Right kidney (tissue), 9 donors: ENCODE measurements around the gene AKAP9.
"Not testable (repeated sequence)": the region's sequence is repeated elsewhere in the genome, so short reads cannot be mapped to it uniquely, and the experiment has no call there.

Experiments used
- DNase-seq: peaks from one replicate; pipeline ENCODE4 v3.0.0-alpha.2; 2016
- long read RNA-seq, 8 donors: transcript quantifications; one replicate each; lab custom pipeline, GENCODE V29; 2026

AKAP9 gene
- long read RNA-seq, donor 1, partial matches to known transcripts, result 0 of 2 reads
- long read RNA-seq, donor 1, other reads (novel, unspliced or antisense), result 0 of 2 reads
- long read RNA-seq, donor 2, partial matches to known transcripts, result 14 of 17 reads
- long read RNA-seq, donor 2, other reads (novel, unspliced or antisense), result 0 of 17 reads
- long read RNA-seq, donor 3, partial matches to known transcripts, result 15 of 19 reads
- long read RNA-seq, donor 3, other reads (novel, unspliced or antisense), result 0 of 19 reads
- long read RNA-seq, donor 4, partial matches to known transcripts, result 49 of 52 reads
- long read RNA-seq, donor 4, other reads (novel, unspliced or antisense), result 0 of 52 reads
- long read RNA-seq, donor 5, partial matches to known transcripts, result 40 of 59 reads
- long read RNA-seq, donor 5, other reads (novel, unspliced or antisense), result 15 of 59 reads
- long read RNA-seq, donor 6, partial matches to known transcripts, result 17 of 20 reads
- long read RNA-seq, donor 6, other reads (novel, unspliced or antisense), result 0 of 20 reads
- long read RNA-seq, donor 7, transcript AKAP9-205 (7 exons, 1,356 nt), result major isoform, 8 of 33 reads
- long read RNA-seq, donor 7, partial matches to known transcripts, result 23 of 33 reads
- long read RNA-seq, donor 7, other reads (novel, unspliced or antisense), result 0 of 33 reads
- long read RNA-seq, donor 8, partial matches to known transcripts, result 14 of 17 reads
- long read RNA-seq, donor 8, other reads (novel, unspliced or antisense), result 0 of 17 reads

DNA sequence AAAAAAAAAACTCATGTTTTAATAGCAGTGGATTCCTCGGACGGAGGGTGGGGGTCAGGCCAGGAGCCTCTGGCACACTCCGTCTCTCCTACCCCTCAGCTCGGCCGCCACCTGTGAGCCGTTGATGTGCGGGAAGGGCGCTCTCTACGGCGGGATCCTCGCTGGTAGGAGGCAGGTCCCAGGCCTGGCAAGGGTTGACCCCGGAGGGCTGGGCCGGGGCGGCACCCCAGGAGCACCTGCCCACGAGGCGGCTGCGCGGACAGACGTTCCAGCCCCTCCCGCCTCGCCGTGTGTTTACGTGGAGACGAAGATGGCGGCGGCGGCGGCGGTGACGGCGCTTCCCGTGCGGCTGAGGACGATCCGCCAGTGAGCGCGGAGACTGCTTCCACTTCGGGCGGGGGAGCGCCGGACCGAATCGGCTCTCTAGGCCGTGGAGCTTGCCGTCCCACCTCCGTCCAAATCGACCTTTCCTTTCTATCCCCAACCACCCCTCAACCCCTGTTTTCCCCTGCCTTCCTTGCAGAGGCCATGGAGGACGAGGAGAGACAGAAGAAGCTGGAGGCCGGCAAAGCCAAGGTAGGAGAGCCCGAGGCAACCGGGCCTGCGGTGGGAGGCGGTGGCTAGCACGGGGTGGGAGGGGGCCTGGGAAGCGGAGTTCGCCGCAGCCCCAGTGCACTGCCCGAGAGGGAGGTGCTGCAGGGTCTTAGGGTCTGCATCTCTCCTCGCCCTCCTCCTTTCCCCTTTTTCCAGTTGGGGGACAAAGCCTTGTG, at the start of gene AKAP9:
Gene AKAP9, plus strand, starts transcription at position 291 of the 770 bp plus-strand sequence. Its CDS starts 238 bp downstream, at position 529.
- DNase-seq, result peak; percentile 93

- DNase-seq, result no peak
Observed at GRCh38 chr7:91892099-91892705, 48.5 kb upstream of the AKAP9 start.

DNA sequence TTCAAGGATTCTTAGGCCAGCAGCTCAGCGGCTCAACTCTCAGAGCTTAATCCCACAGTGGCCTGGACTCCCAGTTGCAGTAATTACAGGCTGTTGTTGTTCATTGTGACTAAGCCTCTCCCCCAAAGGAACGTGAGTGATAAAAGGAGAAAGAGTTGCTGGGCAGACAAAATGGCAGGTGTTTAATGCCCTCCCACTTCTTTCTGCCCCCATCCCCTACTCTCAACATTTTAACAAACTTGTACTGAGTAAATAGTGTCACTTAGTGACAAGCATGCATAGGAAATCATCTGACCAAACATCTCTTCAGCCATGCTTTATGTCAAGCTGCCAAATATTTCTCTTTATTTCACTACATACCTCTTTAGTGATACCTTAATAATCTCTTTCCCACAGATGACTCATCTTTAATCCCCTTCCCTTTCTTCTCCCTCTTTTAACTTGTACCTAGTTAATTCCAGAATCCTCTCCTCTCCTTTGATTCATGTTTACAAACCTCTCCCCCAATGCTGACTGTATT, 47.8 kb upstream of the AKAP9 start:
- DNase-seq, result no peak

GRCh38 chr7:91893699-91894098, 47.0 kb upstream of the AKAP9 start:
- DNase-seq, result not testable (repeated sequence)

DNA sequence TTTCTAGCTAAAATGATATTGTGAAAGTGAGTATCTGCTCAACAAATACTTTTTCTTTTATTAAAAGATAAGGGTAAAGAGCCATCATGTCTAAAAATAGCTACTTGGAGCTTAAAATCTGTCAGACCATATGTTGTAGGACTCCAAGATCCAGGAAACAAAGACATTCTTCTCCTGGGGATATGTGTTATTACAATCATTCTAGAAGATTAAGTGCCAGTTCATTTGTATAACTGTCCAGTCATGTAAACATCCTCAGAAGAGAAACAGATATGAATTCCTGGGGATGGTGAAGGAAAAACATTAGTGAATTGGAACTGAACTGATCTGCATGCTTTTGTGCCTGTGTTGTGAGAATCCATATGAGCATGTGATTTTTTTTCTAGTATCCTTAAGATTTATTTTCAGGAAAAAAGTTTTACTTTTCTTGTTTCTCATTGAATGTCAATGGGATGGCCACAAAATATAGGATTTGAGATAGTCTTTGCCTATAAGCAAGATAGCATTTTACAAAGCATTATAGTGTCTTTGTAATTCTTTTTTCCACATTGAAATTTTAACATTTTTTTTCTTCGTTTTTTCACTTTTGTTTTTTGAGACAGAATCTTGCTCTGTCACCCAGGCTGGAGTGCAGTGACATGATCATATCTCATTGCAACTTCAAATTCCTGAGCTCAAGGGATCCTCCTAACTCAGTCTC, 45.7 kb upstream of the AKAP9 start:
- no peak for DNase-seq

GRCh38 chr7:91898240-91898992, 42.2 kb upstream of the AKAP9 start:
- no peak for DNase-seq

DNA sequence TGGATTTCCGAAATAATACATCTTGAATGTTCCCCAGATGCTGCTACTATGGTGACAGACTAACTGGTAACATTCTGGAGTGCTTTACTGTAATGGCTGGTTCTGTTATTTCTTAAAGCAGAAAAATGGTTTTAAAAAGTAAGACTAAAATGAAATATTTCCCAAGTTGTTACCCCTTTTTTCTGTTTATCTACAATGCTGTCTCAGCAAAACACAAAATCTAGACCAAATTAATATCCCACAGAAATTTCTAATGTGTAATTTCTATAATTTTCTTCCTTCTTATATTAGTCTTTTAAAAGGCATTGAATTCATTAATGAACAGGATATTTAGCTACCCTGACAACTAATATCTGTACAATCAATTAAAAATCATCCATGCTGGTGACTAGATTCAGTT, 41.1 kb upstream of the AKAP9 start:
- no peak for DNase-seq

DNA sequence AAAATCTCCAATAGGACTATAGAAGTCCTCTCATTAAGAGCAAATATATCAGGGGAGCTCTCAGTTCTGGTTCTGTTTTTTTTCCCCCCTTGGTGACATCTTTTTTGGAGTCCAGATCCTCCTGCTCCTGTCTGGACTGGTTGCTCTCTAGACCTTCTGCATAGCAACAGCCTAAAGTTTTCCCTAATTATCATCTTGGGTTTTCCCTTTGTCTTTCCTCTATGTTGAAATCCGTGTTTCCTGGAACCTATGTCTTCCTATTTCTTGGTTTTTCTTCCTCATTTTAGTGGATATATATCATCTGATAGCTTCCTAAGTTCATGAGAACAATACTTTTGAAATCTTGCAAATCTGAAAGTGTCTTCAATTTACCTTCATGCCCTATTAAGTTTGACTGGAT, 30.5 kb upstream of the AKAP9 start:
- DNase-seq, result no peak

- DNase-seq, result no peak
Observed at GRCh38 chr7:91911121-91911520, 29.5 kb upstream of the AKAP9 start.

DNA sequence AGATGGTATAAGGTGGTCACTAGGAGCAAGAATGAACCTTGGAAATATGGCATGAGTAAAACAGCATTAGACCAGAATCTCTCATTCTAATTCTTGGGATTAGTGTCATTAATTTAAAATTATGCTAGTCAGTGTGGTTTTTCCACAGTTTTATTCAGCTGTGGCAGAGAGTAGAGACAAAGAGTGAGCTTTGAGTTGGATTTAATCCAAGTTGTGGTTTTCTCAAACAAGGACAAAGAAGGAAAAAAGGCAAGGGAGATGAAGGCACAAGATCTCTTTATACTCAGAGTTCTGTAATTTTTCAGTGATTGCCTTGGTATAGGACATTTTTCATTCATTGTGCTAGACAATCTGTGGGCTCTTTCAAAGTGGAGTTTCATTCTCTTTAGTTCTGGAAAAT, 28.2 kb upstream of the AKAP9 start:
- DNase-seq, result no peak

DNA sequence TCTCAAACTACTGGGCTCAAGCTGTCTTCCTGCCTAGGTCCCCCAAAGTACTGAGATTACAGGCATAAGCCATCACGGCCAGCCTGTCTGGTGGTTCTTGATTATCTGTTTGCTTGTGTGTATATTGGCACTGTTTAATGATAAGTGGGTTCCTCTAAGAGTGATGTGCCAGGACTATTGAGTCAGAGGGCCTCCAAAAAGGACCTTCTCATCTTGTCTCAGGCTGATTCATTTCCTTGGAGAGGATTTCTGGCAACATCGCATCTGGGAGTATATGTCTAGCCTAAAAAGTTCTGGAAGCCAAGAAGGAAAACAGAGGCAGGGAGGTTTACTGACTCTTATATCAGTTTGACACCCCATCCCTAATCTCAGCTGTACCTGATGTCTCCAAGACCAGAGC, 27.1 kb upstream of the AKAP9 start:
- no peak for DNase-seq

- no peak for DNase-seq
Observed at GRCh38 chr7:91915401-91916050, 25.1 kb upstream of the AKAP9 start.

- no peak for DNase-seq
Observed at GRCh38 chr7:91916051-91916440, 24.6 kb upstream of the AKAP9 start.

- DNase-seq, result no peak
Observed at GRCh38 chr7:91918356-91918755, 22.3 kb upstream of the AKAP9 start.

DNA sequence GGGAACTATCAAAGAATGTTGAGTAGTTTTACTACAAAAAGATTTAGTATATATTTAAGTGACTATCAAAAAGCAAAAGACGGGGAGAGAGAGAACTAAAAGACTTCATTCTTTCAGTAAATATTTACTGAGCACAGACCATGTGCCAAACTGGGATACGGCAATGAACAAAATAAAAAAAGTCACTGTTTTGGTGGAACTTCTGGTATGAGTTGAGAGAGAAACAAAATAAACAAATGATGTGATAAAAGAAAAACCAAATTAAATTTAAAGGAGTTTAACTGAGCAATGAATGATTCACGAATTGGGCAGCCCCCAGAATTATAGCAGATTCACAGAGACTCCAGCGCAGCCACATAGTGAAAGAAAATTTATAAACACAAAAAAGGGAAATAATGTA, 17.8 kb upstream of the AKAP9 start:
- DNase-seq, result no peak

GRCh38 chr7:91927912-91928311, 12.8 kb upstream of the AKAP9 start:
- DNase-seq, result no peak

GRCh38 chr7:91929463-91929862, 11.2 kb upstream of the AKAP9 start:
- no peak for DNase-seq

- no peak for DNase-seq
Observed at GRCh38 chr7:91940171-91940570, 491 bp upstream of the AKAP9 start.

DNA sequence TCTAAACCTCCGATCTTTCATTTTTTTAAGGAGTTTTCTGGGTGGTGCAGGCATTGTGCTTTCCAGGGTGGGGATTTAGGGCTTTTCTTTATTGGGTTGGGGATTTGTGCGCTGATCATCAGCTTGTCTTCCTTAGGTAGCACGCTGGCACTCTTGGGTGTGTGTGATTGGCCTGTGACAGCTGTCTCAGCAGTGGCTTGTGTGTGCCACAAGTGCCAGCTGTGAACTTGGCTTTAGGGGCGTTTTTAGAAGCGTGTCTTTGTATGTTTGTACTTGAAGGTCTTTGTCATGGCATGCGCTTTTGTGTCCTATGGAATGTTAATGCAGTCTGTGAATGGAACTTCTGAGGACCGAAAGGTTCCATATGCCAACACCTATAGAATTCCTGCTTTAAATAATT, 788 bp downstream of the AKAP9 start:
- no peak for DNase-seq

GRCh38 chr7:91942312-91942711, 1.6 kb downstream of the AKAP9 start:
- DNase-seq, result no peak
